22Rv1 (cell line): Measurements from ENCODE around the gene SMOC2.

Source experiments
- H3K27ac ChIP-seq: fragments of 450-650 bp; 2 replicates; pipeline ENCODE4 v1.5.1; 2017
- CTCF ChIP-seq: fragments of 450-650 bp; IDR thresholded peaks from 2 replicates; pipeline ENCODE4 v1.5.1; 2017; ENCODE audit warnings: mild to moderate bottlenecking
- ZFX ChIP-seq: fragments of 450-650 bp; IDR thresholded peaks from 2 replicates; pipeline ENCODE4 v1.6.1; 2017; ENCODE audit warnings: antibody characterized with exemption, borderline replicate concordance

The SMOC2 gene

GRCh38 chr6:168518867-168519266 lies 77.9 kb downstream of the SMOC2 start:
- no peak overlapping the region for H3K27ac ChIP-seq
- no peak for TF ChIP-seq ZFX
- TF ChIP-seq CTCF: no peak

GRCh38 chr6:168520233-168520632 lies 79.2 kb downstream of the SMOC2 start:
- H3K27ac ChIP-seq: no peak overlapping the region
- TF ChIP-seq ZFX: no peak
- TF ChIP-seq CTCF: no peak

- H3K27ac ChIP-seq: no peak overlapping the region
- TF ChIP-seq ZFX: no peak
- no peak for TF ChIP-seq CTCF
Observed at GRCh38 chr6:168524571-168525001, 83.6 kb downstream of the SMOC2 start.

- no peak overlapping the region for H3K27ac ChIP-seq
- TF ChIP-seq CTCF (no peak), ZFX (no peak)
Observed at GRCh38 chr6:168525114-168525513, 84.1 kb downstream of the SMOC2 start.

GRCh38 chr6:168525926-168526630 lies 85.1 kb downstream of the SMOC2 start:
- H3K27ac ChIP-seq: no peak overlapping the region
- TF ChIP-seq CTCF (no peak), ZFX (no peak)

GRCh38 chr6:168526841-168527281 lies 85.9 kb downstream of the SMOC2 start:
- TF ChIP-seq ZFX (no peak), CTCF (no peak)
- H3K27ac ChIP-seq: no peak overlapping the region

GRCh38 chr6:168527451-168528210 lies 86.6 kb downstream of the SMOC2 start:
- no peak overlapping the region for H3K27ac ChIP-seq
- TF ChIP-seq CTCF: no peak
